Activated B cell treated with CpG ODN at 0.5 μM for 24 hours (primary cell): ENCODE measurements around the gene SPART. TPM values are rescaled to one million over a fixed set of nuclear protein-coding genes. Genes with fewer than 3 reads are reported as not detected.
"Not testable (repeated sequence)": the region's sequence is repeated elsewhere in the genome, so short reads cannot be mapped to it uniquely, and the experiment has no call there.

Source experiments
- ATAC-seq: fragments of 200-7000 bp; cut with Tn5 transposase; one replicate; pipeline ENCODE4 v1.10.0; 2021; ENCODE audit warnings: low read depth, mild to moderate bottlenecking, moderate library complexity
- CTCF ChIA-PET: fragments of 350-600 bp; sonication (Branson Sonifier 250); formaldehyde crosslinking; loops from one replicate; lab custom pipeline; 2021; ENCODE audit warnings: antibody characterized with exemption; lab: Charles Lee
- POLR2A ChIA-PET: fragments of 350-600 bp; sonication (Branson Sonifier 250); formaldehyde crosslinking; loops from one replicate; lab custom pipeline; 2021; ENCODE audit warnings: antibody characterized with exemption; lab: Charles Lee
- DNase-seq: peaks from one replicate; pipeline ENCODE4 v3.0.0; 2022
- H3K27ac Mint-ChIP-seq: one replicate; pipeline ENCODE4 v1.8.0; 2020; ENCODE audit warnings: mixed read lengths
- H3K27me3 Mint-ChIP-seq: one replicate; pipeline ENCODE4 v1.8.0; 2021; ENCODE audit warnings: mixed read lengths
- H3K36me3 Mint-ChIP-seq: one replicate; pipeline ENCODE4 v1.8.0; 2021; ENCODE audit warnings: low read depth, mixed read lengths
- H3K4me1 Mint-ChIP-seq: one replicate; pipeline ENCODE4 v1.8.0; 2021; ENCODE audit warnings: mixed read lengths
- H3K4me3 Mint-ChIP-seq: one replicate; pipeline ENCODE4 v1.8.0; 2020; ENCODE audit warnings: mild to moderate bottlenecking, mixed read lengths
- H3K9me3 Mint-ChIP-seq: one replicate; pipeline ENCODE4 v1.8.0; 2020; ENCODE audit warnings: mixed read lengths
- intact Hi-C: fragments of 100-400 bp; cut with micrococcal nuclease; formaldehyde crosslinking; loops from one replicate; pipeline ENCODE4 v1.15.1; 2024
- total RNA-seq: library from RNA; stranded (reverse); gene quantifications from 2 replicates; pipeline ENCODE4 v1.2.3, GENCODE V29; 2022
- TF ChIP-seq, protein P1 (sequence below): fragments of 200-600 bp; IDR thresholded peaks from one replicate; pipeline ENCODE4 v1.8.0; 2022; ENCODE audit warnings: antibody characterized with exemption, mild to moderate bottlenecking

The SPART gene
- total RNA-seq, 1 donor from 2014 or later, result 19.8 TPM

DNA sequence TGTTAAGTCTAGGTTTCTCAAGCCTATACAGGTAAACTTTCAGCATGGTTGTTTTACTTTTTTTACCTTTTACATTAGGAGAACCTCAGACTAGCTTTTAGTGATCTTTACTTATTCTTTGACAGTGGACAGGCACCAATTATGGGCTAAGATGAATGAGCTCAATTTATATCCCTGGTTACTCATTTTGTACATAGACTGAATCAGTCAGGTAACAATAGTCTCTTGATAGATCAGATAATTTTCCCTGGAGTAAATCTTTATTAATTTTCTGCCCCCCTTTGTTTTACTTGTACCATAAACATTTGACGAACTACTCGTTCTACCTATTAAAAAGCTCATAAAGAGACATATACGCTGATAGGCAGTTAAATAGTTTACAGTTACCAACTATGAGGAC is 22.8 kb downstream of the SPART start:
- H3K4me1 Mint-ChIP-seq, result no peaks in the 10 kb centered on the region
- TF ChIP-seq, protein P1, sequence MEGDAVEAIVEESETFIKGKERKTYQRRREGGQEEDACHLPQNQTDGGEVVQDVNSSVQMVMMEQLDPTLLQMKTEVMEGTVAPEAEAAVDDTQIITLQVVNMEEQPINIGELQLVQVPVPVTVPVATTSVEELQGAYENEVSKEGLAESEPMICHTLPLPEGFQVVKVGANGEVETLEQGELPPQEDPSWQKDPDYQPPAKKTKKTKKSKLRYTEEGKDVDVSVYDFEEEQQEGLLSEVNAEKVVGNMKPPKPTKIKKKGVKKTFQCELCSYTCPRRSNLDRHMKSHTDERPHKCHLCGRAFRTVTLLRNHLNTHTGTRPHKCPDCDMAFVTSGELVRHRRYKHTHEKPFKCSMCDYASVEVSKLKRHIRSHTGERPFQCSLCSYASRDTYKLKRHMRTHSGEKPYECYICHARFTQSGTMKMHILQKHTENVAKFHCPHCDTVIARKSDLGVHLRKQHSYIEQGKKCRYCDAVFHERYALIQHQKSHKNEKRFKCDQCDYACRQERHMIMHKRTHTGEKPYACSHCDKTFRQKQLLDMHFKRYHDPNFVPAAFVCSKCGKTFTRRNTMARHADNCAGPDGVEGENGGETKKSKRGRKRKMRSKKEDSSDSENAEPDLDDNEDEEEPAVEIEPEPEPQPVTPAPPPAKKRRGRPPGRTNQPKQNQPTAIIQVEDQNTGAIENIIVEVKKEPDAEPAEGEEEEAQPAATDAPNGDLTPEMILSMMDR, result no peak
- CTCF ChIA-PET, result no interaction called here
- no peaks in the 10 kb centered on the region for H3K27me3 Mint-ChIP-seq
- no peaks in the 10 kb centered on the region for H3K9me3 Mint-ChIP-seq
- DNase-seq (no peak), ATAC-seq (no peak)
- POLR2A ChIA-PET, result no interaction called here
- H3K36me3 Mint-ChIP-seq, result peaks cover 36% of the 10 kb centered on the region
- H3K4me3 Mint-ChIP-seq, result no peak overlapping the region
- intact Hi-C loops, result no loop called here
- H3K27ac Mint-ChIP-seq, result no peak overlapping the region

DNA sequence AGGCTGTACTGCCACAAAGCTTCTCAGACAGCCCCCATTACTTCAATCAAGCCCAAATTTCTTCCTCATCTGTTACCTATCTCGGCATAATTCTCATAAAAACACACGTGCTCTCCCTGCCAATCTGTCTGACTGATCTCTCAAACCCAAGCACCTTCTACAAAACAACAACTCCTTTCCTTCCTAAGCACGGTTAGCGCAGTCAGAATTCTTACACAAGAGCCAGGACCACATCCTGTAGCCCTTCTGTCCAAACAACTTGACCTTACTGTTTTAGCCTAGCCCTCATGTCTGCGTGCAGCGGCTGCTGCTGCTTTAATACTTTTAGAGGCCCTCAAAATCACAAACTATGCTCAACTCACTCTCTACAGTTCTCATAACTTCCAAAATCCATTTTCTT is 26.4 kb downstream of the SPART start:
- H3K36me3 Mint-ChIP-seq, result peaks cover 17% of the 10 kb centered on the region
- H3K4me1 Mint-ChIP-seq, DNase-seq, intact Hi-C loops, H3K27ac Mint-ChIP-seq, H3K9me3 Mint-ChIP-seq, CTCF ChIA-PET, ATAC-seq, H3K4me3 Mint-ChIP-seq, H3K27me3 Mint-ChIP-seq, POLR2A ChIA-PET: not testable (repeated sequence)

DNA sequence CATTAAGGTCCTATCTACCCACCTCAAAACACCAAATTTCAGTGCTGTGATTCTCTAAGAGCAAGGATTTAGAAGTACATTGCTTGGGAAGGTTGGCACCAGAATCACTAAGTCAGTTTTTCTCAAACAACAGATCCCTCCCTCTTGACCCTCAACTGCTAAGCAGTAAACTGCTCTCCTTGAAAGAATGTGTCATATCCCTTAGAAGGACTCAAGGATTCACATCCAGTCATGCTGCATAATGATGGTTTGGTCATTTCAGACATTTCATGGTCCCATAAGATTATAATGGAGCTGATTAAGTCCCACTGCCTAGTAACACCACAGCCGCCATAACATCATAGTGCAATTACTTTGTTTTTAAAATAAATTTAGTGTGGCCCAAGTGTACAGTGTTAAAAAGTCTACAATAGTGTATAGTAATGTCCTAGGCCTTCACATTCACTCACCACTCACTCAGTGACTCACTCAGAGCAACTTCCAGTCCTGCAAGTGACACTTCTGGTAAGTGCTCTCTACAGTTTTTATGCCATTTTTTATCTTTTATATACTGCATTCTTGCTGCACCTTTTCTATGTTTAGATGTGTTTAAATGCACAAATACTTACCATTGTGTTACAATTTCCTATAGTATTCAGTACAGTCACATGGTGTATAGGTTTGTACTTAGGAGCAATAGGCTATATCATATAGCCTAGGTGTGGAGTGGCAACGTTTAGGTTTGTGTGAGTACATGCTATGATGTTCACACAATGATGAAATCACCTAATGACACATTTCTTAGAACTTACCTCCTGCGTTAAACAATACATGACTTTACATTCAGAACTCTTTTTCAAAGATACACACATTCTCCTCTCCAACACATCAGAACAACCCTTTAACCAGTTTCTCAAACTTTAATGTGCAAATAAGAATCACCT is 32.9 kb downstream of the SPART start:
- H3K4me3 Mint-ChIP-seq, result no peak overlapping the region
- TF ChIP-seq, protein P1, result no peak
- no peaks in the 10 kb centered on the region for H3K27me3 Mint-ChIP-seq
- peaks cover 29% of the 10 kb centered on the region for H3K36me3 Mint-ChIP-seq
- intact Hi-C loops, result no loop called here
- ATAC-seq (no peak), DNase-seq (no peak)
- CTCF ChIA-PET, result no interaction called here
- no peaks in the 10 kb centered on the region for H3K9me3 Mint-ChIP-seq
- POLR2A ChIA-PET, result no interaction called here
- no peak overlapping the region for H3K27ac Mint-ChIP-seq
- no peaks in the 10 kb centered on the region for H3K4me1 Mint-ChIP-seq

DNA sequence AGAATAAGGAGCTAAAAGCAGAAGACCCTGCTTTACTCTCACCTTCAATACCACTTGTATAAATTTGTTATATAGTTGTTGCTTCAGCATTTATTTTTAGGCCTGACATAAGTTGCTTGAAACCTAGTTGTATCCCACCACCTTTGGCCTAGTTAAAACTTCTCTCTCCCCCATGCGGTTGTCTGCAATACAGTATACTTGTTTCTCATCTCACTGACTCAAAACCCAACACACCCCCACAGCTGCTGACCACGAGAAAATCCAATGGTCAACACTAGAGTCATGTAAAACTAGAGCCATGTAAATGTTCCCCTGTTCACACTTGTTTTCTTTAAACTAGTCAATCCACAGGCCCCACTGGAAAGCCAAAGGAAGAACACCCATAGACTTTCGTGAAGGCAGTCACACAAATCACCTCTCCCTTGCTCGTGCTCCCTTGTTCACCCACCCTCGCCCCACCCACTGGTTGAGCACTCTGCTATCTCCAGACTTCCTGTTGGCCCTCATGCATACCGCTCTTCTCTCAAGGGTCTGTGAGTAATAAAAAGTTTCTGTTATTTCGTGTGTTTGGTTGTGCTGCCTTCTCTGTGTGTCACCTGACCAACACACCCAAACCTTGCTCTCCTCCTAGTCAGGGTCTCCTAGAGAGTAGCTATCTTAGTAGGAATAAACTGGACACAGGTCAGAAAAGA is 35.6 kb downstream of the SPART start:
- POLR2A ChIA-PET, result no interaction called here
- H3K4me3 Mint-ChIP-seq, result no peak overlapping the region
- H3K4me1 Mint-ChIP-seq, result no peaks in the 10 kb centered on the region
- H3K9me3 Mint-ChIP-seq, result no peaks in the 10 kb centered on the region
- DNase-seq, result no peak
- intact Hi-C loops, result no loop called here
- ATAC-seq, result no peak
- TF ChIP-seq, protein P1, result no peak
- H3K36me3 Mint-ChIP-seq, result peaks cover 27% of the 10 kb centered on the region
- CTCF ChIA-PET, result no interaction called here
- no peaks in the 10 kb centered on the region for H3K27me3 Mint-ChIP-seq
- no peak overlapping the region for H3K27ac Mint-ChIP-seq

DNA sequence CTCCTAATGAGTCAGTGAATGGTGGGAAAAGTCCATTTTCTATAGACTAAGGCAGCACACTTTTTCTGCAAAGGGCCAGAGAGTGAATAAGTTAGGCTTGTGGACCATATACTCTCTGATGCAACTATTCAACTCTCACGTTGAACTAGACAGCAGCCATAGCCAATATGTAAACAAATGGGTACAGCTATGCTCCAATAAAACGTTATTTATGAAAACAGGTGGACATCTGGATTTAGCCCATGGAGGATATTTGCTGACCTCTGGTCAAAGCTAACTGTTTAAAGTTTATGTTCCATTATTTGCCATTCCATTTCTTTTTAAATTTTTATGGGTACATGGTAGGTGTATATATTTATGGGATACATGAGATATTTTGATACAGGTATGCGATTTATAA is 43.9 kb downstream of the SPART start:
- intact Hi-C loops, result no loop called here
- TF ChIP-seq, protein P1, result no peak
- Mint-ChIP-seq H3K4me1 (peaks cover 12% of the 10 kb centered on the region), H3K36me3 (no peaks in the 10 kb centered on the region), H3K27ac (no peak overlapping the region), H3K4me3 (no peak overlapping the region), H3K27me3 (peaks cover 7% of the 10 kb centered on the region), H3K9me3 (no peaks in the 10 kb centered on the region)
- DNase-seq, result no peak
- no peak for ATAC-seq
- POLR2A ChIA-PET, result no interaction called here
- CTCF ChIA-PET, result no interaction called here

DNA sequence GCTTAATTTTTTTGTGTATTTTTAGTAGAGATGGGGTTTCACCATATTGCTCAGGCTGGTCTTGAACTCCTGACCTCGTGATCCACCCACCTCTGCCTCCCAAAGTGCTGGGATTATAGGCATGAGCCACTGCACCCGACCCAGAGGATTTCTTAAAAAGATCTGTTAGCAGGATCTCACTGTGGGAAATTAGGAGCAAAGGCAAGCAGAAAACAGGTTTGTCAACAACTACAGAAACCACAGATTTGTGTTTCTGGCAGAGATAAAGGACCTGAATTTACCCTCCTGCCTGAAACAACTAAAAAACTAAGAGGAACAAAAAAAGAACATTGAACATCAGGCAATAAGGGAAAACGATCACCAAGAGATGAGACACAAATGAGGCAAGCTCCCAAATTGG is 46.7 kb downstream of the SPART start:
- intact Hi-C loops, CTCF ChIA-PET, H3K9me3 Mint-ChIP-seq, DNase-seq, ATAC-seq, H3K36me3 Mint-ChIP-seq, H3K27ac Mint-ChIP-seq, H3K4me3 Mint-ChIP-seq: not testable (repeated sequence)
- peaks cover 18% of the 10 kb centered on the region for H3K27me3 Mint-ChIP-seq
- peaks cover 18% of the 10 kb centered on the region for H3K4me1 Mint-ChIP-seq
- POLR2A ChIA-PET, result interaction anchor here (0.7 kb wide), 1 partner anchor 258 kb away, joined by 3 read pairs; no protein-coding TSS in a partner anchor
